Raji (cell line): Measurements from ENCODE around the gene STK32B.

Experiments used
- POLR2A ChIP-seq: IDR thresholded peaks from 2 replicates; pipeline ENCODE4 v1.6.1; 2011; ENCODE audit warnings: low read depth, low read length, control low read depth; ENCODE audit not compliant: insufficient read depth

Gene STK32B

GRCh38 chr4:5096261-5096660 lies 45.0 kb downstream of the STK32B start:
- TF ChIP-seq POLR2A = no peak

- no peak for TF ChIP-seq POLR2A
These were observed 46.9 kb downstream of the STK32B start for GRCh38 chr4:5098176-5098575.

DNA sequence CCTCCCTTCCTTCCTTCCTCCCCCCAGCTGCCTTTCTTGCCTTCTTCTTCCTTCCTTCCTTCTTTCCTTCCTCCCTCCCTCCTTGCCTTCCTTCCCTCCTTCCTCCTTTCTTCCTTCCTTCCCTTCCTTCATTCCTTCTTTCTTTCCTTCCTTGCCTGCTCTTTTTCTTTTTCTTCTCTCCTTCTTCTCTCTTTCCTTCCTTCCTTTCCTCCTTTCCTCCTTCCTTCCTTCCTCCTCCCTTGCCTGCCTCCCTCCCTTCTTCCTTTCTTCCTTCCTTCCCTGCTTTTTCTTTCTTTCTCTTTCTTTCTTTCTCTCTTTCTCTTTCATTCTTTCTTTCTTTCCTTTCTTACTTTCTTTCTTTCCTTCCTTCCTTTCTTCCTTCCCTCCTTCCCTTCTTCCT lies 49.1 kb downstream of the STK32B start:
- TF ChIP-seq POLR2A = no peak

DNA sequence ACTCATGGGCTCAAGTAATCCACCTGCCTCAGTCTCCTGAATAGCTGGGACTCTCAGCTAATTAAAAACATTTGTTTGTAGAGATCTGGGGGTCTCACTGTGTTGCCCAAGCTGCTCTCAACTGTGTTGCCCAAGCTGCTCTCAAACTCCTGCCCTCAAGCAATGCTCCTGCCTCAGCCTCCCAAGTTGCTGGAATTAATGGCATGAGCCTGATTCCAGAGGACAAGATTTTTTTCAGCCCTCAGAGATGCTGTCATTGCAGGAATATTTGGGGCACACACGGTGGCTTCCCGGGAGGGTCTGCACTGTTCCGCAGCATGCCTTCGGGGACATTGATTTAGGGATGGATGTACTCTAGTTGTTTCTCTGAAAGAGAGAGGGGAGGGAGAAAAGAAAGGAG lies 49.7 kb downstream of the STK32B start:
- no peak for TF ChIP-seq POLR2A

DNA sequence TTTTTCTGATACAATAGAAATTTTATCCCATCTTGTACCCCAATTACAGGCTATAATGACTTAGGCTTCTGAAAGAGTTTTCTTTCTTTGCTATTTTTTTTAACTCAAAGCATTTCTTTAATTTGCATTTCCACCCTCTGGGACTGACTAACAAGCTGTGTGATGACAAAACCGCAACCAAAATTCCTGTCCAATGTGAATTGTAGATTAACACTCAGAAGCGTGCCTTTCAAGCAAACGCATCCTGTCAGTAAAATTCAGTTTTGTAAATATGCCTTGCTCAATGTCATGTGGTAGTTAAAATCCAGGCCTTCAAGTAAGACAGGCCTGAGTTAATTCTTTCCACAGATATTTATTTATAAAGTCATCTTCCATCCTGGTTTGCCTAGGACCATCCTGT lies 50.3 kb downstream of the STK32B start:
- no peak for TF ChIP-seq POLR2A

DNA sequence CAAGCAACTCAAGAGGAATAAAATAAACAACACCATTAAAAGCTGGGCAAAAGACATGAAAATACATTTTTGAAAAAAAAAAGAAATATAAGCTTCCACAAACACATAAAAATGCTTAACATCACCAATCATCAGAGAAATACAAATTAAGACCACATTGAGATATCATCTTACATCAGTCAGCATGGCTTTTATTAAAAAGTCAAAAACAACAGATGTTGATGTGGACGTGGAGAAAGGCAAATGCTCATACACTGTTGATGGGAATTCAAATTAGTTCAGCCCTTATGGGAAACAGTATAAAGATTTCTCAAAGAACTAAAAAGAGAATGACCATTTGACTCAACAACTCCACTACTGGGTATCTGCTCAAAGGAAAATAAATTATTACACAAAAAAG lies 59.6 kb downstream of the STK32B start:
- TF ChIP-seq POLR2A = no peak

DNA sequence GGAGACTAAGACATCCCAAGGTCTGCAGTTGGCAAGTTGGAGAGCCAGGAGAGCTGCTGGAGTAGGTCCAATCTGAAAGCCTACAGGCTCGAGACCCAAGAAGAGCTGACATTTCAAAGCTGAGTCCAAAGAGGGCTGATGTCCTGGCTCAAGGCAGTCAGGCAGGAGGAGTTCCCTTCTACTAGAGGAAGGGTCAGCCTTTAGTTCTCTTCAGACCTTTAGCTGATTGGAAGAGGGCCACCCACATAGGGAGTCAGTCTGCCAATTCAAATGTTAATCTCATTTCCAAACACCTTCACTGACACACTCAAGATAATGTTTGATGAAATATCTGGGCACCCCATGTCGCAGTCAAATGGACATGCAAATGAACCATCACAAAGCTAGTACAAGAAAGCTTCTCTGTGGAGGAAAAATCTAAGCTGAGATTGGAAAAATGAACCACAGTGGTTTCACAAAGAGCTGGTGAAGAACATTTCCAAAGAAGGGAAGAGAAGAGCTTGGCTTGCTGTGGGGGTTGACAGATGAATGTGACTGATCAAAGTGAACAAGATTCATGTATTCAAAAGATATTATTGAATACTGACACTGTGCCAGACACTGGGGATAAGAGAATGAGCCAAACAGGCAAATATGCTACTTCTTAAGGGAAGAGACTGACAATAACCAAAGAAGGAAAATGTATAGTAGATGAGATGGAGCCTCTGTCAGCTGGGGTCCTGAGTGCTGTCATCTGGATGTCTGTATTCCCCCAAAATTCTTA lies 61.2 kb downstream of the STK32B start:
- TF ChIP-seq POLR2A = no peak

- no peak for TF ChIP-seq POLR2A
These were observed 63.7 kb downstream of the STK32B start for GRCh38 chr4:5114950-5115349.

DNA sequence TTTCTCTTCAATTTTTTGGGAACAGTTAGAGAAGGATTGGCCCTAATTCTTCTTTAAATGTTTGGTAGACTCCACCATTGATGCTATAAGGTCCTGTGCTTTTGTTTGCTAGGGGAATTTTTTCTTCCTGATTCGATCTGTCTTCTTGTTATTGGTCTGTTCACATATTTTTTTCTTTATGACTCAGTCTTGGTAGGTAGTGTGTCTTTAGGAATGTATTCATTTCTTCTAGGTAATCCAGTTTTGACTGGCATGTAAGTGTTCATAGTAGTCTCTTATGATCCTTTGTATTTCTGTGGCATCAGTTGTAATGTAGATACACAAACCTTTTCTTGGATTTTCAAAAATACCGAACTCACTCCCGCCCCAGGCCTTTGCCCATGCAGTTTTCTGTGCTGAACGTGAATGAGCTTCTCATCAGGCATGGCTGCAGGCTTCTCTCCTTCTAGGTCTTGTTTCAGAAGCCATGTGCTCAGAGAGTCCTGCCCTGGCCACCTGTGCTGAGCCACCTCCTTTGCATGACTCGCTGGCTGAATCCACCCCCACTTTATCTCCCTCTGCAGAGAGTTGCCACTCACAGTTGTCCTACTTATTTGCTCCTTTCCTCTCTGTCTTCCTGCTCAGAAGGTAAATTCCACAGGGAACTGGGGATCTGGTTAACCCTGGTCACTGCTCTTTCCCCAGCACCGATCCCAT lies 67.0 kb downstream of the STK32B start:
- no peak for TF ChIP-seq POLR2A

GRCh38 chr4:5118994-5119835 lies 67.9 kb downstream of the STK32B start:
- TF ChIP-seq POLR2A = no peak

GRCh38 chr4:5120067-5120466 lies 68.8 kb downstream of the STK32B start:
- no peak for TF ChIP-seq POLR2A

- TF ChIP-seq POLR2A = no peak
These were observed 69.2 kb downstream of the STK32B start for GRCh38 chr4:5120468-5120867.

- no peak for TF ChIP-seq POLR2A
These were observed 70.8 kb downstream of the STK32B start for GRCh38 chr4:5122114-5122513.

DNA sequence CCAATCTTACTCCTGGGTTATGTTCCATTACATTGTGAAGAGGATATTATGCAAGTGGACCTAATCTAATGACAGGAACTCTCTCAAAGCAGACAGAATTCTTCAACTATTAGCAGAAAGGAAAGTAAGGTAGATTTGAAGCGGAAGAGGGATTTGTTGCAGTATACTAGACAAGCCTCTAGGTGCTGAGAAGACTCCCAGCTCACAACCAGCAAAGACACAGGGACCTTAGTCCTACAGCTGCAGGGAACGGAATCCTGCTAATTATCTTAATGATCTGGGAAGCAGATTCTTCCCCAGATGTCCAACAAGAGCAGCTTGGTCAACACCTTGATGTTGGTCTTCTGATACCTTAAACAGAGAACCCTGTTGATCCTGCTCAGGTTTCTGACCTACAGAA lies 73.6 kb downstream of the STK32B start:
- TF ChIP-seq POLR2A = no peak

DNA sequence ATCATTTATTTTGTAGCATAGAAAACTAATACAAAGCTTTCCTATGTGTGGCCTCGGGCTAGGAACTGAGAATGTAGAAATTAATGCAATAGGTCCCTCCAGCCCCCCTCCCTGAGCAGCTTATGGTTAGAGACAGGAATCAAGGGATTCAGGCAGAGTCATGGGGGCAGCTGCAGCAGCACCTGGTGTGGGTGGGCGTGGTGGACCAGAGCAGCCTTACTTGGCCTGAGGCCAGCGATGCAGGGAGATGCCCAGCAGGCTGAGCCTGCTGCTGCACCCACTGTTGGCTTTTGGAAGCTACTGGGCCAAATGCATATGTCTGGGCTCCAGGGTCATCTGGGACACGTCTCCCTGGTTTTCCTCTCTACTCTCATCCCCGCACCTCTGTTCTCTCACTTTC lies 74.0 kb downstream of the STK32B start:
- TF ChIP-seq POLR2A = no peak

GRCh38 chr4:5126231-5126630 lies 75.0 kb downstream of the STK32B start:
- TF ChIP-seq POLR2A = no peak

DNA sequence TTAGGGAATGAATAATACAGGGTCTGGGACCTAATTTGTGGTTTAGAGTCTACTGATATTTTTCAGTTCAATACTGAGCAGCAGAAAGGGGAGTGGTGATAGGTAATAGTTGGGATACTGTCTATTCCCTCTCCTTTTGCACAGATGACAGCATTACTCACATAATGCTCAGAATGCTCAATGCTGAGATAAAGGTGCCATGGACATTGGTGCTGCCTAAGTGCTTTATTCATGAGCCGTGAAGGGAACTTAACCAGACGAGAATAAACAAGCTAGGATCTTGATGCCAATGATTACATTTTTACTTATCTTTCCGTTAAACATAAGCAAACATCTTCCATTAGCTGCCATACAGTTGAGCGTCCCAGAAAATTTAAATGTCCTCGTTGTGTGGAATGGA lies 75.6 kb downstream of the STK32B start:
- no peak for TF ChIP-seq POLR2A

- no peak for TF ChIP-seq POLR2A
These were observed 76.3 kb downstream of the STK32B start for GRCh38 chr4:5127556-5127955.
